Renal cortical epithelial cell (primary cell): Measurements from ENCODE around the gene KRT7. TPM values are rescaled to one million over a fixed set of nuclear protein-coding genes. Genes with fewer than 3 reads are reported as not detected.

Experiments
- DNase-seq: peaks from one replicate; pipeline ENCODE4 v3.0.0-alpha.2; 2011; ENCODE audit warnings: low read depth
- total RNA-seq: library from RNA; depleted of rRNA; stranded (reverse); fragments of >200 nt; gene quantifications from 2 replicates; pipeline ENCODE4 v1.2.3, GENCODE V29; 2014

The KRT7 gene
- total RNA-seq, 1 donor from 2014 or later = 124 TPM

DNA sequence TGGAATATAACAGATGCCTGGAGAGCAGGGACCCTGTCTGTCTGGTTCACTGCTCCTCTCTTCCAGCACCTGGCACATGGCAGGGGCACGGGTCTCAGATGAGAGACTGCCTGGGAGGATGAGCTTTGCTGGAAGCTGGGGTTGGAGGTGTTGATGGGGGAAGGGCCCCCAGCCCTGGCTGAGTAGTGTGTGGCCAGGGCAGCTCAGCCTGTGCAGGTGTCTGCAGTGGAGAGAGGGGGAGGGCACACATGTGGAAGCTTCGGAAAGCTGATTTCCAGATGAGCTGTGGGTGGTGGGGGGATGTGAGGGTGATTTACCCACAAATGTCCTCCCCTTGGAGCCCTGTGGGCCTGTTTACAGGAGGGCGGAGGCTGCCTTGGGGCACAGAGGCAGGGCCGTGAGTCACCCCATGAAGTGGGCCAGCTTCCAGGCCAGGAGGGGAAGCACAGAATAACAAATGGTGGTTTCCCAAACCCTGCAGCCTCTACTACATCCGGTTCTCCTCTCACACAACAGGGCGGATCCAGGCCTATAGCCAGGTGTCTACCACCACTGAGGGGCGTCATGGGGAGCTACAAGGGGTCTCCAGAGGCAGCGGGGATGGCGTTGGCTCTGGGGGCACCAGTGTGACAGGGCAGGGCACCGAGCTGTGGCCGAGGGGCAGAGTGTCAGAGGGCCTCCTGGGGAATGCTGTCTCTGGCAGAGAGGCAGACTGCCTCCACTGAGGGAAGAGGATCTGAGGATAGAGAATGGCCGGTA is 11.0 kb downstream of the KRT7 start:
- peak; percentile 95 for DNase-seq

DNA sequence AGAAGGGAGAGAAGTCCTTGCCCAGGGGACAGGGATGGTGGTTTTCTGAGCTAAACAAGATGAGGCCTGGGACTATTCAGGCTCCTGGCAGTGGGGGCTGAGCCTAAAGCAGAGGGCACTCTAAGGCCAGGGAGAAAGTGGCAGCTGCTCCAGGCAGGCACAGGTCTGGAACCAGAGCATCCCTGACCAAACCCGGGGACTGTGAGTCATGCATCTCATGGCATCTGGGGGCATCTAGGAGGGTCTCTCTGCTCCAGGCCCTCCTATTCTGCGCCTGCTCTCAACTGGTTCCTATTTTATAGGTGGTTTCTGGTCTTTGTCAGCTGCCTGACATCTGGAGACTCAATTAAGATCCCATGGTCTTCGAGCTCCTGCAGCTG is 11.6 kb downstream of the KRT7 start:
- DNase-seq = no peak

DNA sequence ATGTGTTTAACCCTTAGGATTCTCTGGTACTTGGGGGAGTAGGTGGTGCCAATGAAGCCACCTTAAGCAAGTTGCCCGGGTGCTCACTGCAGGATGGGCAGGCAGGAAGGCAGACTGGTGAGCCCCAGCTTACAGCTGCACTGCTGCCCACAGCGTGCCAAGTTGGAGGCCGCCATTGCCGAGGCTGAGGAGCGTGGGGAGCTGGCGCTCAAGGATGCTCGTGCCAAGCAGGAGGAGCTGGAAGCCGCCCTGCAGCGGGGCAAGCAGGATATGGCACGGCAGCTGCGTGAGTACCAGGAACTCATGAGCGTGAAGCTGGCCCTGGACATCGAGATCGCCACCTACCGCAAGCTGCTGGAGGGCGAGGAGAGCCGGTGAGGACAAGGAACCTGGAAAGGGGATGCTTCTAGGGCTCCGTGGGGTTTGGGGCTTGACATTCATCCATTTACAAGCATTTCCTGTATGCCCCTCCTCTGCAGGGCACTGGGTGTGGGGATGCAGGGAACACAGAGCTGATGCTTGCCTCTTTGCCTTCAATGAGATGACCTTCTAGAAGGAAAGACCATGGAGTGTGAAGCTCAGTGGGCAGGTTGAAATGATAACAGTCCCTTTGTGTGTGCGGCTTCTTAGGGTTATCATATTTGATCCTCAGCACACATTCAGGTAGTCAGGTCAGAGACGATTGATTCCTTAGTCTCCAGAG is 12.4 kb downstream of the KRT7 start:
- no peak for DNase-seq

DNA sequence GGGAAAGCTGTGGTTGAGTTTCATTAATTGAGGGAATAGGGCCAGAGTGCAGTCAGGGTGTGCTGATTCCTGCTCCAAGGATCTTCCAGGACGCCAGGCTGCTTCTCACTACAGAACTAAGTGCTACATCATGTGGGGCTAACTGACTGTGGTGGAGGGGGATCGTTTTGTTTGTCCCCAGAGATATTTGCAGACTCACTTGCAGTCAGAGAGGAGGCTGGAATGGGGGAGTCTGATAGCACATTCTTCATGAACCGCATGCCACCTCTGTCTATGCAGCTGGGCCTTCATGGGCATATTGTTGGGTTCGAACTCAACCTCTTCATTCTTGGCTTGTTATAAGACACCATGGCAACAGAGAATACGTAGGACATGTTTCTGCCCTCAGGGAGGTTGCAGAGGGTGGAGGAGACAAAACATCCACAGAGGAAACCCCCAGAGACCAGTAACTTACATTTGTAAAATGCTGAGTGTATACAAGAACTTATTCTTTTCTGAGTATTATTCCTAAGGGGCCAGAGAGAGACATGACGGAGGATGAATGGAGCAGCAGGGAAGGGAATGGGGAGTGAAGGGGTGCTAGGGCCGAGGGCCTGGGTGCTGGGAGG is 13.0 kb downstream of the KRT7 start:
- DNase-seq = no peak

DNA sequence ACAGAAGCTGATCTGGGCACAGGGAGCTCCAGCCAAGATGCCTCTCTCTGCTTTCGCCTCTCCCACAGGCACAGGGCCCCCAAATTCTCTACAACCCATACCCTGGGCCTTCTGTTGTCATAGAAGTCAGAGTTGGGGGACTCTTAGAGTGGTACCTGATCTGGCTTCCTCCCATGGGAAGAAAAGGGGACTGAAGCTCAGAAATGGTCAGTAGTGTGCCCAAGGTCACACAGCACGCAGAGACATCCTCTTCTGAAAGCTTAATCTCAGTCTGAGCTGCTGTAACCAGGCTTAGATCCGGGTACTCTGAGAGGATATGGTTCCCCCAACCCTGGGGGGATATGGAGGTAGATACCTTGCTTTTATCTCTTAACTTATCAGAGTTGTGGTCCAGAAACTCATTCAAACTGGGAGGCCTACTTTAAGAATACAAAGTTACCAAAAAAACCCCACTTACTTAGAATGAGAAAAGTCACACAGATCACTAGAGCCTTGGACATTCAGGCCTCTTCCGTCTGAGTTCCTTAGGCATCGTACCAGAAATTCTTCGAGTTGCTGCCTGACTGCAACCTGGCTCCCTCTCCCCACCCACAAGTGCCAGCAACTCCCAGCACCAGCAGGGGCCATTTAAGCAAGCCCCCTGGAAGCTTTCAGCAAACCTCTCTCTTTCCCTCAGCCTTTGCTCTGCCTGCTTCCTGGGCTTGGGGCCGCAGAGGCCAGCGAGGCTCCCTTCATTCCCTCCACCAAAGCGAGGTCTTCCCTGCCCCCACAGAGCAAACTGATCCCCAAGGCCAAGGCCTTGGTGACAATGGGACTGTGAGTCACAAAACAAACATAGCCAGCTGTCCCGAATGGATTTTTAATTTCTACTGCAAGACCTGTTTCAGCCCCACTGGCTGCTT is 13.9 kb downstream of the KRT7 start:
- DNase-seq = peak; percentile 70

DNA sequence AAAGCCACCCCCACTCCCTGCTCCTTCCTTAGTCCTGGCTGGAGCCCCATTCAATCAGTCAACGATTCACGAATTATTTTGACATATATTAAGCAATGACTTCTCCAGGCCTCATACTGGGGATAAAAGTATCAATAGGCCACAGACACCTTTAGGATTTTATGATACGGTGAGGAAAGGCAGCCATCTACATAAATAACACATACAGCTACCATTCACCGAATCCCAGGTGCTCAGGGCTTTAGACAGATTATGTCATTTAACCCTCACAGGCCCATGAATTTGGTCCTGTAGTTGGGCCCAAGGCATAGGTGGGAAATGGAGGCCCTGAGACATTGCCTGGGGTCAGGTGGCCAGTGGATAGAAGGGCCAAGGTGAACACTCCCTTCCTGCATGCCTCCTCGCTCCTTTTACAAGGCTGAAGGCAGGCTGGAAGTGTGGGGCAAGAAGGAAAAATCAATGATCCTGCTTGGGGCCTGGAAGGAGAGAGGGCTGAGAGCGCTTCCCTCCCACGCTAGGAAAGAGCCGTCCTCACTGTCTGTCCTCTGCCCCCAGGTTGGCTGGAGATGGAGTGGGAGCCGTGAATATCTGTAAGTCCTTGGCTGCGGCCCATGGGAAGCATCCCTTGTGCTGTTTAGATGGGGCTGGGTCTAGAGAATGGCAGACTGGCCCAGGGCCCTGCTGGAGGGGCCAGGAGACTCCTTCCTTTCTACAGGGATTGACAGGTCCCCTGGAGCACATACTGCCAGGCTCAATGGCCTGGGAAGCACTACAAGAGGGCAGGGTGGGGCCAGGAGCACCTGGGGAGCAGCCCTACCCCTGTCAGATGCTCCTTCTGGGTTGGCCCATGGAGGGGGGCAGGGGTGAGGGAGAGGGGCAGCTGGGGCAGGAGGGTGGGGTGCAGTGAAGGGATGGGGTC is 14.8 kb downstream of the KRT7 start:
- DNase-seq = no peak

DNA sequence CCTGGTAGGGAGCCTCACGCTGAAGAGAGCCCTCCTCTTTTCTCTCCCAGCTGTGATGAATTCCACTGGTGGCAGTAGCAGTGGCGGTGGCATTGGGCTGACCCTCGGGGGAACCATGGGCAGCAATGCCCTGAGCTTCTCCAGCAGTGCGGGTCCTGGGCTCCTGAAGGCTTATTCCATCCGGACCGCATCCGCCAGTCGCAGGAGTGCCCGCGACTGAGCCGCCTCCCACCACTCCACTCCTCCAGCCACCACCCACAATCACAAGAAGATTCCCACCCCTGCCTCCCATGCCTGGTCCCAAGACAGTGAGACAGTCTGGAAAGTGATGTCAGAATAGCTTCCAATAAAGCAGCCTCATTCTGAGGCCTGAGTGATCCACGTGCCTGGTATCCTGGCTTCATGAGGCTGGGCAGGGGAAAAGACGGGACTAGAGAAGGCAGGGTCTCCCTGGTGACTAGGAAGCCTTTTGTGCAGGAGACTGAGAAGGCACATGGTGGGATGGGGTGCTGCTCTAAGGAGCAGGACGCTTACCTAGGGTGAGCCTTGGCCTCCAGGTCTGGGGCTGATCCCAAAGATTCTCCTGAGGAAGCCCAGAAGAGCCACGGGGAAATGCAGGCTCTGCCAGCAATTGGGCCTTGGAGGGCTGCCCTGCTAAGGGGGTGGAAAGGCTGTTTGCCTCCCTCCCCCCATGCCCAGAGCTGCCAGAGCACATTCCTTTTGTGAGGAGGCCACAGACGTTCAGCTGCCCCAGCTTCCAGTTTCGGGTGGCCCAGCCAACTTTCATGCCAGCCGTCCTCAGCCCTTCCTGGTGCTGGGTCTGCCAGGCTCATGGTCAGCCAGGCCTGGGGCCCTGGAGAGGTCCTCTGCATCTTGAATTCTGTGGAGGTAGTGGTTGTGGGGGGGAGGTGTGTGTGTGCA is 15.8 kb downstream of the KRT7 start:
- DNase-seq = no peak

DNA sequence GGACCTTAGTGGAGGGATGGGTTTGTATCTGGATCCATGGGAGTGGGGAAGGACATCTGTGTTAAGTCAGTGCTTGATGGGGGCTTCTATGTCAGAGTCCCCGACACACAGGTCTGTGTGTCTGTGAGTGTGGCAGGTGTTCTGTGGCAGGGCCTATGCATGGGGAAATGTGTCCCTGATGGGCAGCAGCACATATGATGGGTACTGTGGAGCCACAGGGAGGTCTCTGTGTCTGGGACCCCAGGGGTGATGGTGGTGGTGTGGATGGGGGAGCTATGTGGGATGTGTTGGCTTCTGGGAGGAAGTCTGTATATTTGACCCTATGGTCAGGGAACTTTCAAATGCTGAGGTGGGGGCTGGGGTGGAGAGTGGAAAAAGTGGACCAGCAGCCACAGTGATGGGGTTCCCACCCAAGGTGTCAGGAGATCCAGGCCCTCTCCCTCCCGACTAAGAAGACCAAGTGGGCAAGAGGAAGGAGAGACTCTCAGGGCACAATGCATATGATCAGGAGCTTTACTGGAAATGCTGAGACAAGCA is 16.5 kb downstream of the KRT7 start:
- DNase-seq = no peak

DNA sequence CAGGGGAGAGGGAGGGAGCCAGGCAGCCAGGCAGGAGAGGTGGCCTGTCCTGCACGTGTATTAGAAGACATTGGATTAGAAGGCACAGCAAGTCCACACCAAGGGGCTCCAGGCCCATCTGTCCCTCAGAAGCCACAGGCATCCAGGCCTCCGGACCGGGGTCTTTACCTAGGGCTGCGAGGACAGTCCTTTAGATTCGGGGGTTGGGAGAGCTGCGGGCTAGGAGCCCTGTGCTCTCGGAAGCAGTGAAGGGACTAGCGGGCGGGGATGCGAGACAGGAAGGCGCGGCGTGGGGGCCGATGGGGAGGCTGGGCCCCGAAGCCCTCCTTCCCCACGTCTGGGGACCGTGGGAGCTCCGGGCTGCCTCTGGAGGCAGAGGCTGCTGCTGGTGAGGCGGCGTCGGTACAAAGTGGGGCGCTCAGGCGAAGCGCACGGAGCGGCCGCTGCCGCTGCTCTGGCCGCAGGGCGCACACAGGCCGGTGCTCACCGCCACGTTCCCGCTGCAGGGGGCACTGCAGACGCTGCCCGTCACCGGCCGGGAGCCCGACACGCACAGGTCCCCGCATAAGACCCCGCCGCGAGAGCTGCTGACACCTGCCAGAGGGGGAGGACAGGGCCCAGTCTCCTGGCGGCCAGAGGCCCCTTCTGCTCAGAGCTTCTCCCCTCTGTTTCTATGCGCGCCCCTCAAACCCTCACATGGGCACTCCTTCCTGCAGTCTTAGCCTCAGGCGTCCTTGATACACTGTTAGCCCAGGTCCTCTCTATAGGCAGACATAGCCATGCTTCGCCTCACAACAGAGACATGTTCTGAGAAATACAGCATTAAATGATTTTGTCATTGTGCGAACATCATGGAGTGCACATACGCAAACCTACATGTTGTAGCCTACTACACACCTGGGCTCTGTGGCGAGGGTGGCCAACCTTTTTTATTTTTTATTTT is 17.3 kb downstream of the KRT7 start:
- DNase-seq = no peak

DNA sequence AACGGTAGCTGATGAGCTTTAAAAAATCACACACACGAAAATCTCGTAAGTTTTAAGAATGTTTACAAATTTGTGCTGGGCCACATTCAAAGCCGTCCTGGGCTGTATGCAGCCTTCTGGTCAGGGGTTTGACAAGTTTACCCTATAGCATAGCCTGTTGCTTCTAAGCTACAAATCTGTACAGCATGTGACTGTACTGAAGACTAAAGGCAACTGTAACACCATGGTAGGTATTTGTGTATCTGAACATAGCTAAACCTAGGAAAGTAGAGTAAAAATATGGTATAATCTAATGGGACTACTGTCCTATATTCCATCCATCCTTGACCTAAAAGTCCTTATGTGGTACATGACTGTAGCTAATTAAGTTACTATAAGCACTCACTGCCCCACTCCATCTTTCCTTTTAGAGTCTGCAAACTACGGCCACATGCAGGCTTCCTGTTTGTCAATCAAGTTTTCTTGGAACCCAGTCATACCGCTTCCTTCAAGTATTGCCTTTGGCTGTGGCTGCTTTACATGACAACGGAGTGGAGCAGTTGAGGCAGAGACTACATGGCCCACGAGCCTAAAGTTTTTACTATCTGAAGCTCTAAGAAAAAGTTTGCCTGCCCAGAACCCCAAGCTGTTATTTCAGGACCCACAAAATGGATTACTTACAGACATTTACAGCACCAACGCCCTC is 18.5 kb downstream of the KRT7 start:
- no peak for DNase-seq

DNA sequence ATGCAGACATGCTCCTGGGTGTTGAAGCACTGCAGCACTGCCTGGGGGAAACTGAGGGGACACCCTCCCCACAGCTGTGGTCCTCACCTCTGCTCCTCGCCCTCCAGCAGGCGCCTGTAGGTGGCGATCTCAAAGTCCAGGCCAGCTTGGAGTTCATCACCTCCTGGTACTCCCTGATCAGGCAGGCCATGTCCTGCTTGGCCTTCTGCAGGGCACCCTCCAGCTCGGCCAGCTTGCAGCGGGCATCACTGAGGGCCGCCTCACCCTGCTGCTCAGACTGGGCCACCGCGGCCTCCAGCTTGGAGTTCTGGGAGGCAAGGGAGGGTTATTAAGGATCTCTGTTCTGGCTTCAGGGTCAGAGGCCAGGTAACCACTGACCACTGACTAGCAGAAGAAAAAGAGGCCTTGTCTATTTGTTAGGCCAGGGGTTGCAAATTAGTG is 19.2 kb downstream of the KRT7 start:
- peak; percentile 30 for DNase-seq

DNA sequence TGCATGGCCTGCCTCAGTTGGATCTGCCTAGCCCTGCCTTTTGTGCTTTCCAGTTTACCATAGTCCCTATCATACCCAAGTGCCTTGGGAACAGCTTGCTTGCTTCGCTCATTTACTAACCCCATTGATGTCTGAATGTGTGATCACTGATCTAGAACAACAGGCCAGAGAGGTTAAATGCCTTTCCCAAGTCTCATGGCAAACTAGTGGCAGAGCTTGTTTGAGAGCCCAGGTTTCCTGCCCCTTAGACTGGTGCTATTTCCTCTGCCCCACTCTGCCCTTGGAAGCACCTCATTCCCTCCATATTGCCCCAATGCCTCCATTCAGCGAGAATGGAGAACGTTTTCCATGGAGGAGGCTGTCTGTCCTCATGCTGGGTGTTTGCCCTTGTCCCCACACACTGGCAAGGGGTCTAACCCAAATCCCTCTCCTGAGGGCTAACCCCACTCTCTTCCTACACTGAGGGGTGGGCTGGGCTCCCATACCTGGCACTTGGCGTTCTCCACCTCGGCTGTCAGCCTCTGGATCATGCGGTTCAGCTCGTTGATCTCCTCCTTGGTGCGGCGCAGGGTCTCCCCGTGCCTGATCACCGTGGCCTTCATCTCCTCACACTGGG is 19.8 kb downstream of the KRT7 start:
- peak; percentile 96 for DNase-seq

DNA sequence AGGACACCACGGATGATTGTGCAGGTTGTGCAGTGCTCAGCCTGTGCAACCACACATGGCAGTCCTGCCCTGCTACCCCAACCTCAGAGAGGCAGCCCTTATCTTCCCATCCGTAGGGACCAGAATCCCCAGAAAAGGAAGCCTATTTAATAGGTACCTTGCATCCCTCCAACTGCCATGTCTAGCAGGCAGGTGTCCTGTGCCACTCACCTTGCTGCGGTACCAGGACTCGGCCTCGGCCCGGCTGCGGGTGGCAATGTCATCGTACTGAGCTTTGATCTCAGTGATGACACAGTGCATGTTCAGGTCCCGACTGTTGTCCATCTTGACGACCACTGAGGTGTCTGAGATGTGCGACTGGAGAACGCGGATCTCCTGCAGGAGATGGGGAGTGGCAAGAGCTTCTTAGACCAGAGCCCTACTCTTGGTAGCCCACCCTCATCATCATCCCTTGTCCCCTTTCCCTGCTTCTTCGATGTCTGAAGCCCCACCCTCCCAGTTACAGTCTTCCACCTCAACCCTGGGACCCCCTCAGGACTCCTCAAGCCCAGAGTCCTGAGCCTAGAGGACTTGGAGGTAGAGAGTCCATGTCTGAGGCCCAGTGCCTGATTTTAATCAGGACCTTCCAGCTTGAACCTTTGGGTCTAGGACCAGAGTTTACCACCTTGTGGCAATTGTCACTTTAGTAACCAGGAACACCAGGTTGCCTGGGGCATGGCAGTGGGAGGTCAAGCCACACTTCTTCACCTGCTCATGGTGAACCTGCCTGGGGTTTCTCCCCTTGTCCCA is 20.5 kb downstream of the KRT7 start:
- DNase-seq = no peak

DNA sequence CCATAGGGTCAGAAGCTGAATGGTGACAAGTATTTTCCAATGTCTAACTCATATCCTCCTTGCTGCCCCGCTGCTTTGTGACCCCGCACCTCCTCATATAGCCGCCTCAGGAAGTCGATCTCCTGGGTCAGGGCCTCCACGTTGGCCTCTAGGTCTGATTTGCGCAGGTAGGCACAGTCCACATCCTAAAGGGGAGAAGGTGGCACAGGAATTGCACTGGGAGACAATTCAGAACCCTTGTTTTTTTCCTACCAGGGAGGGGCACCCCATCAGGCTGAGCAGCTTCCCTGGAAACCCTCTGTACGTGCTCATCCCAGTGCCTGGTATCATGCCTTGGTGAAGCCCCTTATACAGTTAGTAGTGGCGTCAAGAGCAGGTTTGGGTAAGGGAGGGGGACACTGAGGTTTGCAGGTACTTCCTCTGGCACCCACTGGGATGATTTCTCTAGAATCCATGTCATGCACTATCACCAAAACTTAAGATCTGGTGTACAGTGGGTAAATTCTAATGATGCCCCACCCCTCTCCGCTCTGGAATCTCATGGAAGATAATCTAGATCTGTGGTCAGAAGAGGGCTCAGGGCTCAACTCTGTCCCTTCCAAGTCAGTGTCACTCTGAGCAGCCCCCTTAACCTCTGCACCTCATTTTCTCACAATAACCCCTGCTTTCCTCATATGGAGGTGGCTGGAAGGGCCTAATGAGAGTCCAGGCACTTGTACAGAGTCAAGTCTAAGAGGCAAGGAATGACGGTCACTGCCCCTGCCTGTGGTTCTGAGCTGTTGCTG is 21.3 kb downstream of the KRT7 start:
- DNase-seq = no peak

DNA sequence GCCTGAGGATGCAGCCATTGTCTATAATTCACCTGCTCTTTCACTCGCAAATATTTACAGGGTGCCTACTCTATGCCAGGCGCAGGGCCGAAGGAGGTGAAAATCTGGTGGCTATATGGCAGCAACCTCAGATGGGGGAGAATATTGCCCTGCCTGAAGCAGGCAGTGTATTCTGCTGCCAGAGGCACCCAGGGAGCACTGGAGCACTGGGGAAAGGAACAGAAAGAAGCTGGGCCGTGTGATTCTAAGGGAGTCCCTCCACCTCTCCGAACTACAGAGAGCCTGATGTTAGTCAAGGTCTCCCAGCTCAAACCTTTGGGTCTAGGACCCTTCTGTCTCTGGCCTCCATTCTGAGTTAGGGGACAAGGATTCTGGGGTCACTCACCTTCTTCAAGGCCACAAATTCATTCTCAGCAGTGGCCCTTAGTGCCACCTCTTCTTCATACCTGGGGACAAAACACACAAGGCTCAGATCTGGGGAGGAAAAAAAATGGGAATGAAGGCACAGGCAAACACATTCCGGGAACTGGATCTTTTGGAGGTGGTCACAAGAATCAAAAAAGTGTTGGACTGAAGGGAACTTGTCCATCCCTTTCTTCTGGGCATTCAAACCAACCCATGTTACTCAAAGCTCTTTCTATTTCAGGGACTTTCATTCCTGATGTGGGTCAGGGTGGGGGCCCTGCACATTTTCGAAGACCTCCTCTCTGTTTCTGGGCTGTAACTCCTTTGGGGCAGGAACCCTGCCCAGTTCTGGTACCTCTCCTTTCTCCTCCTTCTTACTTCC is 22.1 kb downstream of the KRT7 start:
- no peak for DNase-seq
